Activated B cell treated with CpG ODN at 0.5 μM for 24 hours (primary cell): ENCODE measurements around the gene SMURF2. TPM values are rescaled to one million over a fixed set of nuclear protein-coding genes. Genes with fewer than 3 reads are reported as not detected.

Source experiments
- ATAC-seq: fragments of 200-7000 bp; cut with Tn5 transposase; one replicate; pipeline ENCODE4 v1.10.0; 2021; ENCODE audit warnings: low read depth, mild to moderate bottlenecking, moderate library complexity
- CTCF ChIA-PET: fragments of 350-600 bp; sonication (Branson Sonifier 250); formaldehyde crosslinking; loops from one replicate; lab custom pipeline; 2021; ENCODE audit warnings: antibody characterized with exemption; lab: Charles Lee
- POLR2A ChIA-PET: fragments of 350-600 bp; sonication (Branson Sonifier 250); formaldehyde crosslinking; loops from one replicate; lab custom pipeline; 2021; ENCODE audit warnings: antibody characterized with exemption; lab: Charles Lee
- DNase-seq: peaks from one replicate; pipeline ENCODE4 v3.0.0; 2022
- H3K27ac Mint-ChIP-seq: one replicate; pipeline ENCODE4 v1.8.0; 2020; ENCODE audit warnings: mixed read lengths
- H3K27me3 Mint-ChIP-seq: one replicate; pipeline ENCODE4 v1.8.0; 2021; ENCODE audit warnings: mixed read lengths
- H3K36me3 Mint-ChIP-seq: one replicate; pipeline ENCODE4 v1.8.0; 2021; ENCODE audit warnings: low read depth, mixed read lengths
- H3K4me1 Mint-ChIP-seq: one replicate; pipeline ENCODE4 v1.8.0; 2021; ENCODE audit warnings: mixed read lengths
- H3K4me3 Mint-ChIP-seq: one replicate; pipeline ENCODE4 v1.8.0; 2020; ENCODE audit warnings: mild to moderate bottlenecking, mixed read lengths
- H3K9me3 Mint-ChIP-seq: one replicate; pipeline ENCODE4 v1.8.0; 2020; ENCODE audit warnings: mixed read lengths
- CTCF ChIP-seq: fragments of 200-600 bp; IDR thresholded peaks from one replicate; pipeline ENCODE4 v1.8.0; 2022; ENCODE audit warnings: antibody characterized with exemption, mild to moderate bottlenecking
- intact Hi-C: fragments of 100-400 bp; cut with micrococcal nuclease; formaldehyde crosslinking; loops from one replicate; pipeline ENCODE4 v1.15.1; 2024
- total RNA-seq: library from RNA; stranded (reverse); gene quantifications from 2 replicates; pipeline ENCODE4 v1.2.3, GENCODE V29; 2022

Gene SMURF2
- total RNA-seq, 1 donor from 2014 or later, result 23.0 TPM

GRCh38 chr17:64635647-64636305, 26.3 kb downstream of the SMURF2 start:
- Mint-ChIP-seq H3K27me3 (no peaks in the 10 kb centered on the region), H3K4me3 (no peak overlapping the region), H3K27ac (peak overlapping the region; percentile 59)

DNA sequence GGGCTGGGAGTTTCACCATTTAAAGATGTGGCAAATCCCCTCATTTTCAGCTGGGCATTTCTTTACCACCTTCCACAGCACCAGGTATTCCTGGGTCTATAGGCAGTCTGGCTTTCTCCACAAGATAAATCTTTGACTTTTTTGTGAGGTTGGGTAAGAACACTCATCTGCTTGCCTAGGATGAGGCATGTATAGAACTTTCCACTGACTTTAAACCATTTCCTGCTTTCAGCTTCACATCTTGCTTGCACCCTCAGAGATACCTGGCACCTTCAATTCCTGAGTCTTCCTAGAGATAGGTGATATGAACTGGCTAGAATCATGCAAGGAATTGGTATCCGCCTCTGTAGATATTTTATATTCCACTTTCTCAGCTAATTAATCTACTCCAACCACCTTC, 27.9 kb downstream of the SMURF2 start:
- intact Hi-C loops, result no loop called here
- POLR2A ChIA-PET, result interaction anchor here (0.5 to 0.6 kb wide), 2 partner anchors 316 to 938 kb away, joined by 4 to 9 read pairs; no protein-coding TSS in a partner anchor
- CTCF ChIA-PET, result interaction anchor here (1.1 kb wide), 1 partner anchor 15 kb away, joined by 3 read pairs; no protein-coding TSS in a partner anchor
- Mint-ChIP-seq H3K27ac (peak overlapping the region; percentile 6), H3K36me3 (peaks cover 9% of the 10 kb centered on the region), H3K27me3 (no peaks in the 10 kb centered on the region), H3K4me3 (no peak overlapping the region), H3K9me3 (no peaks in the 10 kb centered on the region), H3K4me1 (peaks cover 48% of the 10 kb centered on the region)
- no peak for TF ChIP-seq CTCF
- DNase-seq, result no peak
- ATAC-seq, result no peak

More at GRCh38 chr17:64635647-64636305, 26.3 kb downstream of the SMURF2 start:
- intact Hi-C loops, result no loop called here
- no peak for TF ChIP-seq CTCF
- Mint-ChIP-seq H3K4me1 (peaks cover 43% of the 10 kb centered on the region), H3K36me3 (peaks cover 9% of the 10 kb centered on the region), H3K9me3 (no peaks in the 10 kb centered on the region)
- ChIA-PET POLR2A (interaction anchor here (0.6 to 0.7 kb wide), 2 partner anchors 14 to 120 kb away, joined by 4 to 5 read pairs; no protein-coding TSS in a partner anchor), CTCF (no interaction called here)
- DNase-seq (no peak), ATAC-seq (peak; percentile 49)

- TF ChIP-seq CTCF, result no peak
- ChIA-PET CTCF (interaction anchor here (1.0 kb wide), 1 partner anchor 16 kb away, joined by 4 read pairs; no protein-coding TSS in a partner anchor), POLR2A (no interaction called here)
- intact Hi-C loops, result no loop called here
- no peak for ATAC-seq
- Mint-ChIP-seq H3K4me1 (peaks cover 54% of the 10 kb centered on the region), H3K4me3 (no peak overlapping the region), H3K36me3 (peaks cover 7% of the 10 kb centered on the region), H3K9me3 (no peaks in the 10 kb centered on the region), H3K27ac (no peak overlapping the region), H3K27me3 (no peaks in the 10 kb centered on the region)
- DNase-seq, result no peak
Observed at GRCh38 chr17:64632606-64633005, 29.5 kb downstream of the SMURF2 start.

GRCh38 chr17:64632194-64632593, 29.9 kb downstream of the SMURF2 start:
- ChIA-PET POLR2A (no interaction called here), CTCF (interaction anchor here (1.0 kb wide), 1 partner anchor 17 kb away, joined by 4 read pairs; no protein-coding TSS in a partner anchor)
- DNase-seq (no peak), ATAC-seq (no peak)
- TF ChIP-seq CTCF, result no peak
- Mint-ChIP-seq H3K27me3 (no peaks in the 10 kb centered on the region), H3K4me3 (no peak overlapping the region), H3K36me3 (peaks cover 7% of the 10 kb centered on the region), H3K4me1 (peaks cover 56% of the 10 kb centered on the region), H3K9me3 (no peaks in the 10 kb centered on the region), H3K27ac (no peak overlapping the region)
- intact Hi-C loops, result no loop called here
